Central memory CD8-positive, alpha-beta T cell (primary cell): ENCODE results near the gene B3GNT7.
"Not testable (repeated sequence)": the region's sequence is repeated elsewhere in the genome, so short reads cannot be mapped to it uniquely, and the experiment has no call there.

ENCODE experiments used
- ATAC-seq: fragments of 150-1000 bp; cut with Tn5 transposase; replicated peaks from 2 replicates; pipeline ENCODE4 v1.10.0; 2022; ENCODE audit warnings: mild to moderate bottlenecking, moderate FRiP score, moderate number of reproducible peaks; ENCODE audit not compliant: poor library complexity, severe bottlenecking; ENCODE audit errors: extremely low read depth
- DNase-seq, 2 donors: peaks; one replicate each; pipeline ENCODE4 v3.0.0; 2021; ENCODE audit warnings: low spot score in 2 of 2
- H3K27ac Mint-ChIP-seq: one replicate; pipeline ENCODE4 v1.8.0; 2022; ENCODE audit warnings: low read depth, mild to moderate bottlenecking, moderate library complexity, mixed read lengths
- H3K27me3 Mint-ChIP-seq: one replicate; pipeline ENCODE4 v1.8.0; 2022; ENCODE audit warnings: mixed read lengths
- H3K36me3 Mint-ChIP-seq: one replicate; pipeline ENCODE4 v1.8.0; 2022; ENCODE audit warnings: mild to moderate bottlenecking, moderate library complexity, mixed read lengths; ENCODE audit not compliant: insufficient read depth
- H3K4me1 Mint-ChIP-seq: one replicate; pipeline ENCODE4 v1.8.0; 2022; ENCODE audit warnings: mixed read lengths
- H3K4me3 Mint-ChIP-seq: one replicate; pipeline ENCODE4 v1.8.0; 2022; ENCODE audit warnings: mild to moderate bottlenecking, moderate library complexity, mixed read lengths
- H3K9me3 Mint-ChIP-seq: one replicate; pipeline ENCODE4 v1.8.0; 2022; ENCODE audit warnings: mixed read lengths

The B3GNT7 gene

DNA sequence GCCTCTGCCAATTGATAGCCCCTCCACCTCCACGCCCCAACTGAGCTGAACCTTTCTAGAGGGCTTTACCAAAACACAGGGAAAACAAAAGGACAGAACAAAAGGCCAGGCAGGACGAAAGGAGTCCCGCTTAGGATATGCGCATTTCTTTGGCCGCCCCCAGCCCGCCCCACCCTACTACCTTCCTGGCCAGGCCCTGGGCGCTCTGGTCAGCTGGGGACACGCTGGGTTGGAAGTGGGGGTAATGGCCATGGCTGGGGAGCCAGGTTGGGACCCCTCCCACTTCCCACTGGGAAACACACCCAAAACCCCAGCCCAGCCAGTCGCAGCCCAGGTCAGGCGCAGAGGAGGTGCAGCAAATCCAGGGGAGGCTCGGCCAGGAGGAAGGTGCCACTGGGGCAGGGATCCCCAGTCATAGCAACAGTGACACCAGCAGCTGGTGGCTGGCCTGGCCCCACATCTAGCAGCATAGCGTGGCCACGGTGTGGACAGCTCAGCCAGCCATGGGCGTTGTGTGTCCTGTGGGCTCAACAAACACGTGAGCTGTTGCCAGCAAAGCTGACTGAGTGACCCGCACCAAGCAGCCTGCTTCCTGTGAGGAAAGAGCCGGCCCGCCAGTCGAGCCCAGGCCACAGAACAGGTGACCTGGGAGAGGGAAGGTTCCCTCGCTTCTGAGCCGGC lies 24.6 kb upstream of the B3GNT7 start:
- no peaks in the 10 kb centered on the region for H3K4me1 Mint-ChIP-seq
- no peaks in the 10 kb centered on the region for H3K9me3 Mint-ChIP-seq
- ATAC-seq = no peak
- no peaks in the 10 kb centered on the region for H3K27me3 Mint-ChIP-seq
- H3K27ac Mint-ChIP-seq = no peak overlapping the region
- DNase-seq = no peak
- no peak overlapping the region for H3K4me3 Mint-ChIP-seq
- H3K36me3 Mint-ChIP-seq = peaks cover 3% of the 10 kb centered on the region

DNA sequence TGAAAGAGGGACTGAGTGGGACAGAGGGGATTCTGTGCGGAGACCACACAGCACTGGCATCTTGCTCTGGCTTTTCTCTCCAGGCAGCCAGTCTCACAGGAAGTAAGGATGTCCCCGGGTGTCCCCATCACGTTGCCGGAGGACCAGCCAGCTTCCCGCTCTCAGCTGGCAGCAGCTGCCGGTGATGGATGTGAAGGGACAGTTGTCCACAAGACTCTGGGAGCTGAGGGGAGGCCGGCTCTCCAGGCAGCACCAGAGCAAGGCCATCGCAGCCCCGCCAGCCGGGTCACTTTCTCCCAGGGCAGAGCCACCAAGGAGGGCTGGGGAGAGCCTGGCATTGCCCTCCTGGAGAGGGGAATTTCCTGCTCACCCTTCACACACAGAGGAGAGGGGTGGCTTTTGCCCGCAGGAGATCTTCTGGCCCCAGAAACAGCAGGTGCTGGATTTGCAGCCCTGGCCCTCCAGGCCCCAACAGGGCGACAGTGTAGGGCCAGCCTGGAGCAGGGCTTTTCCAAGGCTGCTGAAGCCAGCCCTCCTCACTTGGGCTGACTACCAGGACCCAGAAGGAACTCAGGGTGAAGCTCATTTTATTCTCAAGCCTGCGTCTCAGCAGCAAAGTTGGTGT lies 24.0 kb upstream of the B3GNT7 start:
- no peaks in the 10 kb centered on the region for H3K4me1 Mint-ChIP-seq
- H3K9me3 Mint-ChIP-seq = no peaks in the 10 kb centered on the region
- ATAC-seq = no peak
- H3K27ac Mint-ChIP-seq = no peak overlapping the region
- peaks cover 3% of the 10 kb centered on the region for H3K27me3 Mint-ChIP-seq
- no peak overlapping the region for H3K4me3 Mint-ChIP-seq
- peaks cover 3% of the 10 kb centered on the region for H3K36me3 Mint-ChIP-seq
- DNase-seq = no peak

DNA sequence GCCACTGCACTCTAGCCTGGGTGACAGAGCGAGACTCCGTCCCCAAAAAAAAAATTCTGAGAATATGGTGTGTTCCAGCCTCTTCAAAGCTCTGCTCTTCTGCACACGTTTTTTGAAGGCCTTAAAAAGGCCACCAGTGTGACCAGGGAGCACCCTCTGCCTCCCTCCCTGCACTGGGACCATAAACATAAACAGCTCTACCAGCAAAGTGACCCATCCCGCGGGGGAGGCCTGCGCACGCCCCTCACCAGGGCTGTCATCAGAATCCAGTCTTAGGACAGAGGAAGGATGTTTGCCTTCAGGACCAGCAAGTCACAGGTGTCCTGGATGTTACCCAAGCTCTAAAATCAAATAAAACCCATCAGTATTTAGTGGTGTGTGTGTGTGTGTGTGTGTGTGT lies 23.2 kb upstream of the B3GNT7 start:
- ATAC-seq (no peak), DNase-seq (no peak)
- peaks cover 10% of the 10 kb centered on the region for H3K27me3 Mint-ChIP-seq
- no peak overlapping the region for H3K27ac Mint-ChIP-seq
- no peaks in the 10 kb centered on the region for H3K9me3 Mint-ChIP-seq
- peaks cover 3% of the 10 kb centered on the region for H3K36me3 Mint-ChIP-seq
- no peak overlapping the region for H3K4me3 Mint-ChIP-seq
- H3K4me1 Mint-ChIP-seq = no peaks in the 10 kb centered on the region

DNA sequence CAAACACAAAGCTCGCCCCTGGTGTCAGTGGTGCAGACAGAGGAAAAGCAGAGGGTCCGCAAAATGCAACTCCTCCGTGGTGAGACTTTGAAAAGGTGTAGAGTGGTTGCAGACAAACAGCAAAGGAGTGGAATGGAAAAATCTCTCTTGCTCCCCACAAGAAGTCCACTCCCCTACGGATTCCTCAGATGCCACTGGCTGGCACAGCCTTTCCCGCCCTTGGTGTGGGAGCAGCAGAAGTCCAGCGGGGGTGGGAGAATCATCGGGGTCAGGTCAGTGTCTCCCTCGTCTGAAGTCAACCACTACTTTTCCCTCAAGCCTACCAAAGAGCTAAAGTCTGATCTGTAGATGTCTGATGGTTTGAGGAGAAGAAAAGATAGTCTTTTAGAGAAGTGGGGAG lies 22.3 kb upstream of the B3GNT7 start:
- Mint-ChIP-seq H3K4me3 (no peak overlapping the region), H3K4me1 (no peaks in the 10 kb centered on the region), H3K9me3 (no peaks in the 10 kb centered on the region), H3K27ac (no peak overlapping the region), H3K36me3 (peaks cover 3% of the 10 kb centered on the region), H3K27me3 (peaks cover 12% of the 10 kb centered on the region)
- DNase-seq (no peak), ATAC-seq (no peak)

DNA sequence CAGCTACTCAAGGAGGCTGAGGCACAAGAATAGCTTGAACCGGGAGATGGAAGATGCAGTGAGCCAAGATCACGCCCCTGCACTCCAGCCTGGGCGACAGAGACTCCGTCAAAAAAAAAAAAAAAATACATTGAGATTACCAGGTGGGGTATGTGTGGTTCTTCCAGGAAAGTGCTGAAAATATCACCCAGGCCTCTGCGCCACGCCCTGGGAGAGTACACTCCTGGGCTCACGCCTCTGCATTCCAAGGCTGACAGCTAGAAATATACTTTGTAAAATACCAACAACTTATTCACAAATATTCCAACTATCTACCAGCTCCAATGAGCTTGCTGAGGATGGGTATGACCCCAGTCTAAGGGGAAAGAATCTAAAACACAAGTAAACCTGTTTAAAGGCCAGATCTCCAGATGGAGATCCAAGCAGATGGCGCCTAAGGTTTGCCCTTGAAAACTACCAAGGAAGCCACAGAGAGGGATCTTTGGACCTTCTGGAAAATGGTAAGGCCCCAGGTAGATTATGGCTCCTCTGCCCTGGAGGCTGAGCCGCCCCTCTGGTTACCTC lies 21.6 kb upstream of the B3GNT7 start:
- H3K36me3 Mint-ChIP-seq = peaks cover 3% of the 10 kb centered on the region
- H3K4me1 Mint-ChIP-seq = no peaks in the 10 kb centered on the region
- H3K4me3 Mint-ChIP-seq = no peak overlapping the region
- no peaks in the 10 kb centered on the region for H3K9me3 Mint-ChIP-seq
- peaks cover 12% of the 10 kb centered on the region for H3K27me3 Mint-ChIP-seq
- no peak for ATAC-seq
- no peak for DNase-seq
- H3K27ac Mint-ChIP-seq = no peak overlapping the region

DNA sequence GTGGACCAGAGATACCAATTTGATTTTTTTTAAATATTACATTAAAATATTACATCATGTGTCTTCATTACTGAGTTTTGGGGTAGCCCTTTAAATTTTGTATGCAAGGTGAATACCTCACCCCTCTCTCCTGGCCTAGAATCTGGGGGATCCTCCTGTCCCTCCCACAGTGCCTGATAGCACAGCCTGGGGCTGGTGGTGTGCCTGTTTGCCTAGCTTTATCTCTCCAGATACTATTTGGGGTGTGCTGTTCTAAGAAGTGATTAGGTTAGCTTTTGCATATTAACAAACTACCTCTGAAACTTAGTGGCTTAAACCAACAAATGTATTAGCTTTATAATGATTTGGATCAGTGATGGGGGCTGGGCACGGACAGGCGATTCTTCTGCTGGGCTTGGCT lies 20.7 kb upstream of the B3GNT7 start:
- Mint-ChIP-seq H3K4me3 (no peak overlapping the region), H3K9me3 (no peaks in the 10 kb centered on the region), H3K27me3 (peaks cover 12% of the 10 kb centered on the region), H3K27ac (no peak overlapping the region), H3K36me3 (peaks cover 3% of the 10 kb centered on the region), H3K4me1 (no peaks in the 10 kb centered on the region)
- no peak for ATAC-seq
- DNase-seq = no peak

DNA sequence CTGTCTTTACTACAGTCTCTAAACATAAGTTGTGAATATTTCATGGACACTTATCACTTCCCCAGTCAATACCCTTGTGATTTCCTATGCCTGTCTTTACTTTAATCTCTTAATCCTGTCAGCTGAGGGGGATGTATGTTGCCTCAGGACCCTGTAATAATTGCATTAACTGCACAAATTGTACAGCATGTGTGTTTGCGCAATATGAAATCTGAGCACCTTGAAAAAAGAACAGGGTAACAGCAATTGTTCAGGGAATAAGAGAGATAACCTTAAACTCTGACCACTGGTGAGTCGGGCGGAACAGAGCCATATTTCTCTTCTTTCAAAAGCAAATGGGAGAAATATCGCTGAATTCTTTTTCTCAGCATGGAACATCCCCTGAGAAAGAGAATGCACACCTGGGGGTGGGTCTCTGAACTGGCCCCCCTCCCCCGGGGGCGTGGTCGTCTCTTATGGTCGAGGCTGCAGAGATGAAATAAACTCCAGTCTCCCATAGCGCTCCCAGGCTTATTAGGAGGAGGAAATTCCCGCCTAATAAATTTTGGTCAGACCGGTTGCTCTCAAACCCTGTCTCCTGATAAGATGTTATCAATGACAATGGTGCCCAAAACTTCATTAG lies 19.4 kb upstream of the B3GNT7 start:
- ATAC-seq, H3K36me3 Mint-ChIP-seq, H3K27ac Mint-ChIP-seq: not testable (repeated sequence)

DNA sequence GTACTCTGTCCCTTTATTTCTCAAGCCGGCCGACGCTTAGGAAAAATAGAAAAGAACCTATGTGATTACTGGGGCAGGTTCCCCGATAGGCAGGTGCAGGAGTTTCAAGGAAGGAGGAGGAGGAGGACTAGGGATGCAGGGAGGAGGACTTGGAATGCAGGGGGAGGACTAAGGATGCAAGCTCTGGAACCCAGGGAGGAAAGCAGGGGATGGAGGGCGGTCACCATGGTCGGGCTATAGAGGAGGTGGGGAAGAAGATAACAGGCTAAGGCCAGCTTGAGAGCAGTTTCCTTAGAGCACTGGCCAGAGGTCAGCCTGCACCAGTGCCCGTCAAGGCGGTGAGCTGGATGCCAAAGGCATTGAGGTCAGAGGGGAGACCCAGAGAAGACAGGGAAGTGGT lies 18.7 kb upstream of the B3GNT7 start:
- DNase-seq (no peak), ATAC-seq (no peak)
- no peaks in the 10 kb centered on the region for H3K4me1 Mint-ChIP-seq
- H3K9me3 Mint-ChIP-seq = no peaks in the 10 kb centered on the region
- H3K4me3 Mint-ChIP-seq = no peak overlapping the region
- no peak overlapping the region for H3K27ac Mint-ChIP-seq
- peaks cover 3% of the 10 kb centered on the region for H3K36me3 Mint-ChIP-seq
- peaks cover 12% of the 10 kb centered on the region for H3K27me3 Mint-ChIP-seq

More for the DNA sequence above, 19.4 kb upstream of the B3GNT7 start:
- H3K9me3 Mint-ChIP-seq, H3K4me1 Mint-ChIP-seq, DNase-seq, H3K4me3 Mint-ChIP-seq: not testable (repeated sequence)
- H3K27me3 Mint-ChIP-seq = peaks cover 12% of the 10 kb centered on the region

DNA sequence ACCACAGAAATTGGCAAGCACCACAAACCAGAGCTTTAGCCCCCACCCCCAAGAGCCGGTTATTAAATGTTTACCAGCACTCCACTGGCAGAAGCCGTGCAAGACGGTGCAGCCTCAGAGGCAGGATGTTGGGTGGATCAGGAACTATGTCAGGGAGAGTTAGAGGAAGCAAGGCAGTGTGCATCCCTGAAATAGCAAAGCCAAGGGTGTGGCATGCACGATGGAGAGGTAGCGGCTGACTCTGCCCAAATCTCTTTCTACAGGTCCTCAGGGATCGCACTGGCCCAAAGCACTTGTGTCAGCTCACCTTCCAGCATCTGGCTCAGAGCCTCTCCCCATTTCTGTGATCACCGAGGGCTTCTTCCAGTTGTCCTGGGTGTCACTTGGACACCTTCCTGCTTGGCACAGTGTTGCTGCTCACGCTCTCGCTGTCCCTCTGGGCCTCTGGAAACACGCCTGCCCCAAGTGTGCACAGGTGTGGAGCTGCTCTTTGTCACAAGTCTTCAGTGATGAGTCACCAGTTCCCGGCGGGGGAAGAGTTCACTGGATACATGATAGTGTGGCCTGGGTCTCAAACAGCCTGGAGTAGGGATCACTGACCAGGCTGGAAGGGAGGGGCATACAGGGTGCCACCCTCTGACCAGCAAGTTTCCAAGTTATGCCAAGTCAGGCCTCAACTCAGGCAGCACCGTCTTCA lies 17.3 kb upstream of the B3GNT7 start:
- no peak overlapping the region for H3K4me3 Mint-ChIP-seq
- DNase-seq (no peak), ATAC-seq (no peak)
- H3K4me1 Mint-ChIP-seq = no peaks in the 10 kb centered on the region
- no peaks in the 10 kb centered on the region for H3K36me3 Mint-ChIP-seq
- H3K27ac Mint-ChIP-seq = no peak overlapping the region
- peaks cover 12% of the 10 kb centered on the region for H3K27me3 Mint-ChIP-seq
- H3K9me3 Mint-ChIP-seq = no peaks in the 10 kb centered on the region

DNA sequence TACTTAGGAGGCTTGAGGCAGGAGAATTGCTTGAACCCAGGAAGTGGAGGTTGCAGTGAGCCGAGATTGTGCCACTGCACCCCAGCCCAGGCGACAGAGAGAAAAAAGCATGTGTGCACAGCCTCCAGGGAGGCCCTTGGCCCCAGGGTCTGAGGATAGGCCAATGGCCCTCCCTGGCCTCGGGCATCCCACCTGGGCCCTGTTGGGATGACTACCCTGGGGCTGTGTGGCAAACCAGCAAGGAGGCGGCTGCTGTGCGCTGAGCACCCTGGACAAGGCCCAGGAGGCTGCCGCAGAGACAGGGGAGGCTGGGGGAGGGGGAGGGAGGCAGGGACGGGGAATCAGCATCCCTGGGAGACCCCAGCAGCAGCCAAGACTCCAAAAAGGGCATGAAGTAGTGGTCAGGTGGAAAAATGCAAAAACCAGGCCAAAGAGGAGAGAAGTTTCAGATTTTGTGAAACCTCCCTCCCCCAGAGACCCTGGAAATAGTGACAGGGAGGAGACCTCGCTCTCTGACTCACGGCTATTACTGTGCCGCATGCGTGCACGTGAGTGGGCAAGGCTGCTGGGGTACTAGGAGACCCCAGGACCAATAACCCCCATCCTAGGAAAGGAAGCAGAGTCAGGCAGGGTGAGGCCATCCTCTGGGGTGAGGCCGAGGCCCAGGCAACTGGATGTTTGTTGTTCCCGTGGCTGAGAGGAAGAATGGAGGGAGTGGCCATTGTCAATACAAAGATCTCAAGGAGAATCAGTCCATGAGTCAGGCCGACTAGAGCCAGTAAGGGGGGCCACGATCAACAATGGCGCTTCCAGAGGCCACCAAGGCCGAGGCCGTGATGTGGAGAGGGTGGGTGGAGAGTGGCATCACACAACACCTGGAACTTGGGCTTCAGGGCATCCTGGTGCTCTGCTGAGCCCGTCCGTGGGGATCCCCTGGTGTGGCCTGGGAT lies 16.0 kb upstream of the B3GNT7 start:
- H3K27ac Mint-ChIP-seq = no peak overlapping the region
- H3K27me3 Mint-ChIP-seq = peaks cover 12% of the 10 kb centered on the region
- no peaks in the 10 kb centered on the region for H3K4me1 Mint-ChIP-seq
- peaks cover 2% of the 10 kb centered on the region for H3K36me3 Mint-ChIP-seq
- no peak for DNase-seq
- no peak overlapping the region for H3K4me3 Mint-ChIP-seq
- no peaks in the 10 kb centered on the region for H3K9me3 Mint-ChIP-seq
- ATAC-seq = no peak

DNA sequence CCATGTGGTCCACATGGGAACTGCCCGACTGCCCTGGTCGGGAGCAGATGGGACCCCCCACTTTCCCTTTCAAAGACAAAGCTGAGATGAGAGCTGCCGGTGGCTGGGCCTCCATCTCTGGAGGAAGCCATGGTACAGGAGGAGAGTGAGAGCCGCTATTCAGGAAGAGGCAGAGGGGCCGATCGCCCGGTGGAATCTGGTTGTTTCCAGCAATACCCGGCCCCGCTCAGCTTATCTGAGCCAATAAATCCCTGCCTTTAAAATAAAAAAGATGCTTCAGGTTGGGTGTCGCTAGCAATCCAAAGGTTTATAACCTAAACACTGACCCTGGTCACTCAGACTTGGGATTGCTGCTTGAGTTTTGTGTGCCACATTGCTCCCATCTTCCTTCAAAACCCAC lies 15.2 kb upstream of the B3GNT7 start:
- DNase-seq (no peak), ATAC-seq (no peak)
- Mint-ChIP-seq H3K4me1 (no peaks in the 10 kb centered on the region), H3K9me3 (peaks cover 8% of the 10 kb centered on the region), H3K27me3 (peaks cover 12% of the 10 kb centered on the region), H3K4me3 (no peak overlapping the region), H3K36me3 (peaks cover 2% of the 10 kb centered on the region), H3K27ac (no peak overlapping the region)
